ENCODE measurements around the gene CH25H.

GRCh38 chr10:89189211-89189734, 17.8 kb downstream of the CH25H start:
- no peak for TF ChIP-seq SMC3 (IDR thresholded peaks at IDR 0.05; ENCODE audit: low read depth, low read length)
- TF ChIP-seq TAF1 (IDR thresholded peaks at IDR 0.05; ENCODE audit: borderline replicate concordance, low read depth, low read length): no peak
- TF ChIP-seq SIN3A (IDR thresholded peaks at IDR 0.05; ENCODE audit: borderline replicate concordance, low read depth, low read length): no peak
- TF ChIP-seq CTCF (IDR thresholded peaks at IDR 0.05): no peak
- no peak for TF ChIP-seq RFX5 (IDR thresholded peaks at IDR 0.05; ENCODE audit: low read length)
- no peak for TF ChIP-seq EP300 (IDR thresholded peaks at IDR 0.05; ENCODE audit: borderline replicate concordance in 1 of 2, low read depth in 1 of 2, low read length in 1 of 2)
- no peak for TF ChIP-seq MXI1 (IDR thresholded peaks at IDR 0.05; ENCODE audit: low read depth, low read length)
- no peak for TF ChIP-seq POLR2AphosphoS5 (IDR thresholded peaks at IDR 0.05; ENCODE audit: low read depth, low read length)
